ENCODE measurements around the gene AMDHD1. TPM values are rescaled to one million over a fixed set of nuclear protein-coding genes. Genes with fewer than 3 reads are reported as not detected.

Gene AMDHD1
- total RNA-seq = 1.2 TPM

- peak; percentile 47 for DNase-seq (ENCODE audit: low spot score)
These were observed at the start of gene AMDHD1 for GRCh38 chr12:95943330-95943842. Gene AMDHD1 (plus strand): TSS chr12:95943331. CDS start chr12:95943399, 68 bp downstream.

- no peak for DNase-seq (ENCODE audit: low spot score)
These were observed 46.3 kb upstream of the AMDHD1 start for GRCh38 chr12:95896846-95897245.

- DNase-seq (ENCODE audit: low spot score) = no peak
These were observed 45.0 kb upstream of the AMDHD1 start for GRCh38 chr12:95898081-95898480.

GRCh38 chr12:95908573-95908972, 34.6 kb upstream of the AMDHD1 start:
- DNase-seq (ENCODE audit: low spot score) = no peak

- DNase-seq (ENCODE audit: low spot score) = no peak
These were observed 33.3 kb upstream of the AMDHD1 start for GRCh38 chr12:95909871-95910270.

- DNase-seq (ENCODE audit: low spot score) = peak; percentile 42
These were observed 24.7 kb upstream of the AMDHD1 start for GRCh38 chr12:95918194-95918993.

GRCh38 chr12:95919110-95919509, 24.0 kb upstream of the AMDHD1 start:
- no peak for DNase-seq (ENCODE audit: low spot score)

GRCh38 chr12:95922231-95922630, 20.9 kb upstream of the AMDHD1 start:
- DNase-seq (ENCODE audit: low spot score) = no peak

GRCh38 chr12:95940514-95940913, 2.6 kb upstream of the AMDHD1 start:
- no peak for DNase-seq (ENCODE audit: low spot score)

GRCh38 chr12:95942101-95942523, 1.0 kb upstream of the AMDHD1 start:
- DNase-seq (ENCODE audit: low spot score) = no peak

- peak; percentile 74 for DNase-seq (ENCODE audit: low spot score)
These were observed 404 bp upstream of the AMDHD1 start, which contains the start of gene CCDC38 for GRCh38 chr12:95942524-95943329. Gene CCDC38 (minus strand): TSS chr12:95942614. CDS start chr12:95936509, 6,105 bp downstream.

GRCh38 chr12:95944108-95944704, 1.1 kb downstream of the AMDHD1 start:
- no peak for DNase-seq (ENCODE audit: low spot score)

- DNase-seq (ENCODE audit: low spot score) = no peak
These were observed 6.5 kb downstream of the AMDHD1 start for GRCh38 chr12:95949477-95950206.

- DNase-seq (ENCODE audit: low spot score) = no peak
These were observed 8.4 kb downstream of the AMDHD1 start for GRCh38 chr12:95951515-95951914.

- no peak for DNase-seq (ENCODE audit: low spot score)
These were observed 9.9 kb downstream of the AMDHD1 start for GRCh38 chr12:95953000-95953399.

- no peak for DNase-seq (ENCODE audit: low spot score)
These were observed 12.5 kb downstream of the AMDHD1 start for GRCh38 chr12:95955549-95956159.

GRCh38 chr12:95956557-95957145, 13.5 kb downstream of the AMDHD1 start:
- no peak for DNase-seq (ENCODE audit: low spot score)

- no peak for DNase-seq (ENCODE audit: low spot score)
These were observed 16.0 kb downstream of the AMDHD1 start for GRCh38 chr12:95959107-95959506.

- DNase-seq (ENCODE audit: low spot score) = no peak
These were observed 17.1 kb downstream of the AMDHD1 start for GRCh38 chr12:95960241-95960640.

- DNase-seq (ENCODE audit: low spot score) = no peak
These were observed 19.1 kb downstream of the AMDHD1 start for GRCh38 chr12:95962222-95962621.

GRCh38 chr12:95963096-95963495, 20.0 kb downstream of the AMDHD1 start:
- DNase-seq (ENCODE audit: low spot score) = no peak

All from mucosa of gallbladder (tissue), 1 donor.